Neural crest cell (in vitro differentiated cells): ENCODE results near the gene ST6GALNAC4. TPM values are rescaled to one million over a fixed set of nuclear protein-coding genes. Genes with fewer than 3 reads are reported as not detected.

ENCODE experiments used
- DNase-seq: peaks from one replicate; pipeline ENCODE4 v3.0.0; 2021; ENCODE audit warnings: low read depth, mixed read lengths, low spot score
- H3K27ac Mint-ChIP-seq: one replicate; pipeline ENCODE4 v1.8.0; 2021; ENCODE audit warnings: mild to moderate bottlenecking, mixed read lengths; ENCODE audit not compliant: unreplicated experiment
- H3K27me3 Mint-ChIP-seq: 2 replicates; pipeline ENCODE4 v1.8.0; 2021; ENCODE audit warnings: low read depth, mild to moderate bottlenecking, mixed read lengths
- H3K36me3 Mint-ChIP-seq: 2 replicates; pipeline ENCODE4 v1.8.0; 2021; ENCODE audit warnings: low read depth, mild to moderate bottlenecking, mixed read lengths
- H3K4me1 Mint-ChIP-seq: 2 replicates; pipeline ENCODE4 v1.8.0; 2021; ENCODE audit warnings: mixed read lengths
- H3K4me3 Mint-ChIP-seq: one replicate; pipeline ENCODE4 v1.8.0; 2021; ENCODE audit warnings: mild to moderate bottlenecking, mixed read lengths
- H3K9me3 Mint-ChIP-seq: 2 replicates; pipeline ENCODE4 v1.8.0; 2021; ENCODE audit warnings: mixed read lengths
- total RNA-seq: library from RNA; stranded (reverse); gene quantifications from 2 replicates; pipeline ENCODE4 v1.2.1, GENCODE V29; 2021
- TF ChIP-seq, protein P1 (sequence below): fragments of 200-600 bp; sonication (generic); conservative IDR thresholded peaks from 2 replicates; pipeline ENCODE4 v1.5.0; 2021; ENCODE audit warnings: antibody characterized with exemption, mild to moderate bottlenecking

ST6GALNAC4 gene
- total RNA-seq, 1 donor from 2014 or later, result 14.5 TPM

DNA sequence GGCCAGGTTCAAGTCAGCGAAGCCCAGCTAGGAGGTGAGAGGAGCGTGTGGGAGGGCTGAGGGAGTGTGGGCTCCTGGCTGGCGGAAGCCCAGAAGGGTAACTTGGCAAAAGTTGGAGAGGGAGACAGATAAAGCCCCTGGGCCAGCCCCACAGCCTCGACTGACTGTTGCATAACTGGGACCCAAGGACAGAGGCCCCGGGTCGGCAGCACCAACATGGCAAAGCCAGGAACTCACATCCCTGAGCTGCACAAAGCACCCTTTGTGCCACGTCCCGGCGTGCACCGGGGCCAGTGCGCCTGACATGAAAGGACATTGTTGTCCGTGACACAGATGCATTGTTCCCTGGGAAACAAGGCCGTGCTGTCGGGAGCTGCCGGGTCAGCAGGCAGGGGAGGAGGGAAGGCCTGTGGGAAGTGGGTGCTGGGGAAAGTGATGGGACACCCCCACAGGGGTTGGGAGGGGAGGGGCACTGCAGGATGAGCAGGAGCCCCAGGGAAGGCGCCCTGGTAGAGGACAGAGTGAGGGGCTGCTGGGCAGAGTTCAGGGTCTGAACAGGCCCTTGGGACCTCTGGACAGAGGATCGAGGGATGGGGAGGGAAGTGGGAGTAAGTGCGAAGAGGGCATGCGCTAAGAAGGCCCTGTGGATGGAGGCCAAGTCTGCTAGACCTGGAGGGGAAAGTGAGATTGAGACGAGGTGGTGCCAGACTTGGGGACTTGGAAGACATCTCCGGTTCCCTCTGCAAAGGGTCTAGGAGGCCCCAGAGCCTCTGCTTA, 33.9 kb upstream of the ST6GALNAC4 start:
- H3K4me3 Mint-ChIP-seq, result peak overlapping the region; percentile 80
- H3K4me1 Mint-ChIP-seq, result peaks cover 61% of the 10 kb centered on the region
- H3K9me3 Mint-ChIP-seq, result no peaks in the 10 kb centered on the region
- peak overlapping the region; percentile 99 for H3K27ac Mint-ChIP-seq
- no peaks in the 10 kb centered on the region for H3K27me3 Mint-ChIP-seq
- TF ChIP-seq, protein P1, sequence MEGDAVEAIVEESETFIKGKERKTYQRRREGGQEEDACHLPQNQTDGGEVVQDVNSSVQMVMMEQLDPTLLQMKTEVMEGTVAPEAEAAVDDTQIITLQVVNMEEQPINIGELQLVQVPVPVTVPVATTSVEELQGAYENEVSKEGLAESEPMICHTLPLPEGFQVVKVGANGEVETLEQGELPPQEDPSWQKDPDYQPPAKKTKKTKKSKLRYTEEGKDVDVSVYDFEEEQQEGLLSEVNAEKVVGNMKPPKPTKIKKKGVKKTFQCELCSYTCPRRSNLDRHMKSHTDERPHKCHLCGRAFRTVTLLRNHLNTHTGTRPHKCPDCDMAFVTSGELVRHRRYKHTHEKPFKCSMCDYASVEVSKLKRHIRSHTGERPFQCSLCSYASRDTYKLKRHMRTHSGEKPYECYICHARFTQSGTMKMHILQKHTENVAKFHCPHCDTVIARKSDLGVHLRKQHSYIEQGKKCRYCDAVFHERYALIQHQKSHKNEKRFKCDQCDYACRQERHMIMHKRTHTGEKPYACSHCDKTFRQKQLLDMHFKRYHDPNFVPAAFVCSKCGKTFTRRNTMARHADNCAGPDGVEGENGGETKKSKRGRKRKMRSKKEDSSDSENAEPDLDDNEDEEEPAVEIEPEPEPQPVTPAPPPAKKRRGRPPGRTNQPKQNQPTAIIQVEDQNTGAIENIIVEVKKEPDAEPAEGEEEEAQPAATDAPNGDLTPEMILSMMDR, result no peak
- peak; percentile 72 for DNase-seq
- H3K36me3 Mint-ChIP-seq, result no peaks in the 10 kb centered on the region

- H3K36me3 Mint-ChIP-seq, result no peaks in the 10 kb centered on the region
These were observed 33.1 kb upstream of the ST6GALNAC4 start for GRCh38 chr9:127949827-127950512.

GRCh38 chr9:127947841-127948710, 31.2 kb upstream of the ST6GALNAC4 start:
- TF ChIP-seq, protein P1, result no peak
- Mint-ChIP-seq H3K36me3 (peaks cover 4% of the 10 kb centered on the region), H3K4me1 (peaks cover 52% of the 10 kb centered on the region), H3K27ac (peak overlapping the region; percentile 83), H3K27me3 (no peaks in the 10 kb centered on the region), H3K9me3 (no peaks in the 10 kb centered on the region), H3K4me3 (no peak overlapping the region)
- no peak for DNase-seq

More at GRCh38 chr9:127949827-127950512, 33.1 kb upstream of the ST6GALNAC4 start:
- TF ChIP-seq, protein P1, result no peak
- H3K27me3 Mint-ChIP-seq, result no peaks in the 10 kb centered on the region
- H3K4me1 Mint-ChIP-seq, result peaks cover 54% of the 10 kb centered on the region
- H3K9me3 Mint-ChIP-seq, result no peaks in the 10 kb centered on the region
- peak overlapping the region; percentile 80 for H3K4me3 Mint-ChIP-seq
- DNase-seq, result no peak
- H3K27ac Mint-ChIP-seq, result peak overlapping the region; percentile 99

GRCh38 chr9:127946728-127947127, 29.9 kb upstream of the ST6GALNAC4 start:
- Mint-ChIP-seq H3K4me1 (peaks cover 49% of the 10 kb centered on the region), H3K36me3 (peaks cover 6% of the 10 kb centered on the region), H3K27me3 (no peaks in the 10 kb centered on the region), H3K4me3 (no peak overlapping the region), H3K27ac (no peak overlapping the region), H3K9me3 (no peaks in the 10 kb centered on the region)
- DNase-seq, result no peak
- TF ChIP-seq, protein P1, result no peak

- Mint-ChIP-seq H3K27me3 (no peaks in the 10 kb centered on the region), H3K36me3 (peaks cover 6% of the 10 kb centered on the region), H3K4me3 (no peak overlapping the region), H3K27ac (no peak overlapping the region), H3K4me1 (peaks cover 44% of the 10 kb centered on the region), H3K9me3 (no peaks in the 10 kb centered on the region)
- DNase-seq, result no peak
- TF ChIP-seq, protein P1, result no peak
These were observed 29.1 kb upstream of the ST6GALNAC4 start for GRCh38 chr9:127945942-127946341.
